Stimulated activated CD8-positive, alpha-beta memory T cell treated with anti-CD3 and anti-CD28 coated beads, Interleukin-7, amount 100 ng/mL, for 48 hours (primary cell): Measurements from ENCODE around the gene YTHDC2.

ENCODE experiments used
- DNase-seq, 2 donors: peaks; one replicate each; pipeline ENCODE4 v3.0.0-alpha.2; 2020; ENCODE audit warnings: low read depth in 1 of 2; ENCODE audit errors: extremely low read depth in 1 of 2

The YTHDC2 gene

GRCh38 chr5:113513384-113514288 is at the start of gene YTHDC2:
YTHDC2 (plus strand) TSS chr5:113513694; CDS start chr5:113513896, 202 bp downstream.
- DNase-seq: peak; percentile 76 to 81

GRCh38 chr5:113474100-113474728 is 39.3 kb upstream of the YTHDC2 start:
- no peak for DNase-seq

GRCh38 chr5:113478691-113479090 is 34.8 kb upstream of the YTHDC2 start:
- no peak for DNase-seq

GRCh38 chr5:113480243-113480642 is 33.3 kb upstream of the YTHDC2 start:
- DNase-seq: no peak

GRCh38 chr5:113487416-113487780 is 26.1 kb upstream of the YTHDC2 start:
- DNase-seq: no peak

GRCh38 chr5:113487781-113488644 is 25.5 kb upstream of the YTHDC2 start, which contains the start of gene MCC:
MCC (minus strand) TSS chr5:113488453.
- DNase-seq: no peak

GRCh38 chr5:113488645-113489184 is 24.8 kb upstream of the YTHDC2 start:
- no peak for DNase-seq

GRCh38 chr5:113489299-113489698 is 24.2 kb upstream of the YTHDC2 start:
- no peak for DNase-seq

GRCh38 chr5:113490317-113490716 is 23.2 kb upstream of the YTHDC2 start:
- DNase-seq: no peak

GRCh38 chr5:113491022-113491421 is 22.5 kb upstream of the YTHDC2 start:
- DNase-seq: no peak

- no peak for DNase-seq
Observed at GRCh38 chr5:113493446-113493845, 20.0 kb upstream of the YTHDC2 start.

GRCh38 chr5:113495422-113495841 is 18.1 kb upstream of the YTHDC2 start:
- no peak for DNase-seq

- DNase-seq: no peak
Observed at GRCh38 chr5:113502073-113502472, 11.4 kb upstream of the YTHDC2 start.

- DNase-seq: no peak
Observed at GRCh38 chr5:113503146-113503545, 10.3 kb upstream of the YTHDC2 start.

GRCh38 chr5:113505181-113505580 is 8.3 kb upstream of the YTHDC2 start:
- no peak for DNase-seq

GRCh38 chr5:113507601-113508000 is 5.9 kb upstream of the YTHDC2 start:
- no peak for DNase-seq

GRCh38 chr5:113508756-113509155 is 4.7 kb upstream of the YTHDC2 start:
- no peak for DNase-seq

GRCh38 chr5:113510836-113511451 is 2.5 kb upstream of the YTHDC2 start:
- DNase-seq: no peak

GRCh38 chr5:113512341-113512740 is 1.2 kb upstream of the YTHDC2 start:
- no peak for DNase-seq

- no peak for DNase-seq
Observed at GRCh38 chr5:113514289-113514635, 768 bp downstream of the YTHDC2 start.

- DNase-seq: no peak
Observed at GRCh38 chr5:113518884-113519283, 5.4 kb downstream of the YTHDC2 start.
